Measurements from ENCODE around the gene BRPF3.
A peak's percentile ranks its signal among the peaks of the same experiment; 100 is the strongest.
"Not testable (repeated sequence)": the region's sequence is repeated elsewhere in the genome, so short reads cannot be mapped to it uniquely, and the experiment has no call there.

Gene BRPF3

DNA sequence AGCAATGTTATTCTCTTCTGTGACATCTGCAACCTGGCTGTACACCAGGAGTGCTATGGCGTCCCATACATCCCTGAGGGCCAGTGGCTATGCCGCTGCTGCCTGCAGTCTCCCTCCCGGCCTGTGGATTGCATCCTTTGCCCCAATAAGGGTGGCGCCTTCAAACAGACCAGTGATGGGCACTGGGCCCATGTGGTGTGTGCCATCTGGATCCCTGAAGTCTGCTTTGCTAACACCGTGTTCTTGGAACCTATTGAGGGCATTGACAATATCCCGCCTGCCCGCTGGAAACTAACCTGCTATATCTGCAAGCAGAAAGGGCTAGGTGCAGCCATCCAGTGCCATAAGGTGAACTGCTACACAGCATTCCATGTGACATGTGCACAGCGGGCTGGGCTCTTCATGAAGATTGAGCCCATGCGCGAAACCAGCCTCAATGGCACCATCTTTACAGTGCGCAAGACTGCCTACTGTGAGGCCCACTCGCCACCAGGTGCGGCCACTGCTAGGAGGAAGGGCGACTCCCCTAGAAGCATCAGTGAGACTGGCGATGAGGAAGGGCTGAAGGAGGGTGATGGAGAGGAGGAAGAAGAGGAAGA, 4.6 kb downstream of the BRPF3 start:
- no peak for DNase-seq

GRCh38 chr6:36201612-36202011, 5.1 kb downstream of the BRPF3 start:
- DNase-seq: no peak

DNA sequence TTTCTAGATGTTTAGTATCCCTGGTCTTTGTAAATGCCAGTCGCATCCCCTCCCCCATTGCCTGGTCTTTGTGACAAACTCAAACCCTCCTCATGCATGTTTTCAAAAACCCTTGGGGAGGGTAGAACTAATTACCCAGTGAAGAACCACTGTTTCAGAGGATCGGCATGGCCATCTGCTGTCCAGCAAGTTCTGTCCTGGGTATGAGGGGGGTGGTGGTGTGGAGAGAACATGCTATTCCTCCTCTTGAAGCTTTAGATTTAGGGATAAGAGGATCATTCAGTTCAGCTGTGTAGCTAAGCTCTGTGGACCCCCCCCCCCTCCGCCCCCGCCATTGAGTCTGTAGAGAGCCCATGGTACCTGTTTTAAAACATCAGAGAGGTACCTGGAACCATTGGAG, 5.6 kb downstream of the BRPF3 start:
- DNase-seq: no peak

GRCh38 chr6:36204068-36204753, 7.7 kb downstream of the BRPF3 start:
- no peak for DNase-seq

GRCh38 chr6:36207155-36207554, 10.6 kb downstream of the BRPF3 start:
- DNase-seq: no peak

- no peak for DNase-seq
These were observed 13.1 kb downstream of the BRPF3 start for GRCh38 chr6:36209606-36210005.

DNA sequence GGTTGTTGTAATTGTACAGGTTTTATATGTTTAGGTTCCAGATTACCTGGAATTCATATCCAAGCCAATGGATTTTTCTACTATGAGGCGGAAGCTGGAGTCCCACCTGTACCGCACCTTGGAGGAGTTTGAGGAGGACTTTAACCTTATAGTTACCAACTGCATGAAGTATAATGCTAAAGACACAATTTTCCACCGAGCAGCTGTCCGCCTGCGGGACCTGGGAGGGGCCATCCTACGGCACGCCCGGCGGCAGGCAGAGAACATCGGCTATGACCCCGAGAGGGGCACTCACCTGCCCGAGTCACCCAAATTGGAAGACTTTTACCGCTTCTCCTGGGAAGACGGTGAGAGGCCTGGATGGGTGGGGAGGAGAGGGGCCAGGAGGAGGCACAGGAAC, 13.6 kb downstream of the BRPF3 start:
- DNase-seq: no peak

DNA sequence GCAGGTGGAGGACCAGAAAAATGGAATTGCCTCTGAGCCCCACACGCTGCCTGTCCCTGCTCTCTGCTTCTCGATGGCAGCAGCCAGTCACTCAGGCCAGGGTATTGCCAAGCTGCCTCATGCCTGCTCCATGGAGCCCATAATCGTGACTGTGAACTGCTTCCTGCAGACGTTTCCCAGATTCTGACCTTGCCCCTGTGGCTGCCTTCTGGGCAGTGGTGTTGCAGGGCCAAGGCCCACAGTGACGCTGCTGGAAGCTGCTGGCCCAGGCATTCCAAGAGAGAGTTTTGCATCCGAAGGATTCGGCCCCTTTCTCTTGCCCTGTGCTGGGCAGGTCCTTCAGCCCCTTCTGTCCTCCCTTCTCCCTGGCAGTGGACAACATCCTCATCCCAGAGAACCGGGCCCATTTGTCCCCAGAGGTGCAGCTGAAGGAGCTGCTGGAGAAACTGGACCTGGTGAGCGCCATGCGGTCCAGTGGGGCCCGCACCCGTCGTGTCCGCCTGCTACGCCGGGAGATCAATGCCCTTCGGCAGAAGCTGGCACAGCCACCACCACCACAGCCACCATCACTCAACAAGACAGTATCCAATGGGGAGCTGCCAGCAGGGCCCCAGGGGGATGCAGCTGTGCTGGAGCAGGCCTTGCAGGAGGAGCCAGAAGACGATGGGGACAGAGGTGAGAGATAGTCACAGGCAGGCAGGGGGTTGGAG, 14.5 kb downstream of the BRPF3 start:
- no peak for DNase-seq

DNA sequence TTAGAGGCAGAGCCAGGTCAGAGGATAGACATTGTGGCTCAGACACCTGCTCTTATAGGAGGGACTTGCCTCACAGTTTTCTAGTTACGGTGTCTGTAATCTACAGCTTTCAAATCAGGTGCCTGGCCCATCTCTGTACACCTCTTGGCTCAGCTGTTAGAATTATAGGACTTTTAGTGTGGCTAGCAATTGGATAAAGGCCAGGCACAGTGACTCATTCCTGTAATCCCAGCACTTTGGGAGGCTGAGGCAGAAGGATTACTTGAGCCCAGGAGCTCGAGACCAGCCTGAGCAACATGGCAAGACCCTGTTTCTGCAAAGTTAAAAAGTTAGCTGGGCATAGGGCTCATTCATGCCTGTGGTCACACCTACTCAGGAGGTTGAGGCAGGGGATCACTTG, 20.0 kb downstream of the BRPF3 start:
- DNase-seq: no peak

DNA sequence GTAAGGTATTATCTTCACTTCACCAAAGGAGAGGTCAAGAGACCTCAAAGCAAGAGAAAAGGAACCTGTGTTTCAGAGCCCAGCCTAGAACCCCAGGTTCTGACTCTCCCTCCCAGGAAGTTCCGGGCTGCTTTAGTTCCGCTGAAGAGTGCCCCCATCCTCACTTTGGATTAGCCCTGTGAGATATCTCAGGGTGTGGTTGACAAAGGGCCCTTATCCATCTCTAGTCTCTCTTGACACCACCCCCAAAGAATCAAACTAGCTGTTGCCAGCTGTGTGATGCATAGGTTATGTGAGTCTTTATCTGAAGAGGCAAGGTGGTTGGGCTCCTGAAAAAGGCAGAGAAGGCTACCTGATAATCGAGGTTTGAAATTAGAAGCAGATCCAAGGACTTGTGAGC, 20.6 kb downstream of the BRPF3 start:
- no peak for DNase-seq

DNA sequence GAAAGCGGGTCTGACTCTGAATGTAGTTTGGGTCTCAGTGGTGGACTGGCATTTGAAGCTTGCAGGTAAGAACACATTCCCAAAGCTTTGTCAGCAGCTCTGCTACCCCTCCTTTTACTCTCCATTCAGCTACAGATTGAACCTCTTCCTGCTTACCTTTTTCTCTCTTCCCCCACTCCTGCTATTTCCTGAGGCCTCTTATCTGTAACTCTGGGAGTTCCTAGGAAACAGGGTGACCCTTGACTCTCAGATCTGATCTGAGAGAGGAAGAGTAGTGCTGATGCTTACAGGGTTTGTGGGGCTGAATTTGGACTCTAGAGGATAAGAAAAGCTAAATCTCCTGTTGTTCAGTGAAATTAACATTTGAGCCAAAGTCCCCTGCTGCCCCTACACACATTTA, 21.4 kb downstream of the BRPF3 start:
- DNase-seq: no peak

GRCh38 chr6:36218516-36218915, 22.0 kb downstream of the BRPF3 start:
- DNase-seq: not testable (repeated sequence)

DNA sequence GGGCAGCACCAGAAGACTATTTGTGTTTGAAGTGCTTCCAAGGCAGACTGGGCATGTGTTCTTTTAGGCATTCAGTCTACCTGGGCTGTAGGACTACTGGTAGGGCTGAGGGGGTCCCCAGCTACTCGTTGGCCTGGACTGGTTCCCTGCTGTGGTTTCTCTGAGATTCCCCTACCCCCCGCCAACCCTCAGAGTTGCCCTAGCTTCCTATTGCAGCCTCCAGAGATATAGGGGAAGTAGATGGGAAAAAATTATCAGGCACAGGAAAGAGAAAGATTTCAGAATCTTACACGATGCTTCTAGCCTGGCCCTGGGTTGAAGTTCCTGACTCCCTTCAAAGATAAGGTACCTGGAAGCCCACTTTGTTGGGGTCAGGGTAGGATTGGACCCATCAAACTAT, 22.5 kb downstream of the BRPF3 start:
- DNase-seq: peak; percentile 36 to 45

GRCh38 chr6:36220226-36220625, 23.7 kb downstream of the BRPF3 start:
- DNase-seq: no peak

DNA sequence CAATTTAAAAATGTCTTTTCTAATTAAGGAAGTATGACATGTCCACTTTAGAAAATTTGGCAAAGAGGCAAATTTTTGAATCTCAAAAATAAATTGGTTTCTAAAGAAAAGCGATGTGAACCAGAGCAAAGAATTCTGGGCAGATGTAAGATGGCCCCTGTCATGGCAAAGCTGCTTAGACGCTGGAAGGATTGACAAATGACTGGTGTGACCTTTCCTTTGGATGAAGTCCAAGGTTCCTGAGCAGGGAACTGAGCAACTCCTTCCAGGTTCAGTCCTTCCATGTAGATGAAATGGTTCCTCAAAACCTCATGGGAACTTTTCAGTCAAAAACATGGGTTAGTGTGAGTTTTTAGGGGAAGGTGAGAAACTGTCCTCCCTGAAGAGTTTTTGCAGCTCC, 25.1 kb downstream of the BRPF3 start:
- no peak for DNase-seq

- no peak for DNase-seq
These were observed 26.4 kb downstream of the BRPF3 start for GRCh38 chr6:36222924-36223323.

DNA sequence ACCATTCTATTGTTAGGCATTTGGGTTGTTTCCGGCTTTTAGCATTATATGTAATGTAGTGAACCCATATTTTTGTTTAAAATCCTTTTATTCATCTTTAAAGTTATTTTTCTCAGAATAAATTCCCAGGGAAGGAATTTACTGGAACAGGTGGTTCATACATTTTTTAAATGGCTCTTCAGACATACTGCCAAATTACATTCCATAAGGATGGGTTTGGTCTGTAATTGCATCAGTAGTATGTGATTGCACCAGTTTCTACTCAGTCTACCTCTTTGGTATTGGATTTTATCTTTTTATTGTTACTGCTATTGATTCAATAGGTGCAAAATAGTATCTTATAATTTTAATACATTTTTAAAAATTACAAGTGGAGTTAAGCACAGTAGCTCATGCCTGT, 27.2 kb downstream of the BRPF3 start:
- no peak for DNase-seq

DNA sequence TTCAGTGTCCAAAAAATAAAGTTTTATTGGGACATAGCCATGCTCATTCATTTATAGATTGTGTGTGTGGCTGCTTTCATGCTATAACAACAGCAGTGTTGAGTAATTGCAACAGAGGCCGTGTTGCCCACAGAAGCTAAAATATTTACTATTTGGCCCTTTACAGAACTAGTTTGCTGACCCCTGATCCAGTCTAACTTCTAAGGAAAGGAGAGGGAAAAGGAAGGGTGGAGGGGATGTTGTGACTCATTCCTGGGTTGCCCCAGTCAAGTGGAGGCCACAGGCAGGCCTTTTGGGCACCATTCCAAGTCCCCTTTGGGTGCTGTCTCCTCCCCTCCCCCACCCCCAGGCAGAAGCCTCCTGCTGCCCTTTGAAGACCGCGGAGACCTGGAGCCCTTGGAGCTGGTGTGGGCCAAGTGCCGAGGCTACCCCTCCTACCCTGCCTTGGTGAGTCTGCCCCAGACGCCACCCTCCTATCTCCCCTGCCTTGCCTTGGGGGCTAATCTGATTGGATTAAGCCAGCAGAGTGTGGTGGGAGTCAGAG, 28.4 kb downstream of the BRPF3 start:
- peak in 1 of 2 donors; percentile 31 for DNase-seq

DNA sequence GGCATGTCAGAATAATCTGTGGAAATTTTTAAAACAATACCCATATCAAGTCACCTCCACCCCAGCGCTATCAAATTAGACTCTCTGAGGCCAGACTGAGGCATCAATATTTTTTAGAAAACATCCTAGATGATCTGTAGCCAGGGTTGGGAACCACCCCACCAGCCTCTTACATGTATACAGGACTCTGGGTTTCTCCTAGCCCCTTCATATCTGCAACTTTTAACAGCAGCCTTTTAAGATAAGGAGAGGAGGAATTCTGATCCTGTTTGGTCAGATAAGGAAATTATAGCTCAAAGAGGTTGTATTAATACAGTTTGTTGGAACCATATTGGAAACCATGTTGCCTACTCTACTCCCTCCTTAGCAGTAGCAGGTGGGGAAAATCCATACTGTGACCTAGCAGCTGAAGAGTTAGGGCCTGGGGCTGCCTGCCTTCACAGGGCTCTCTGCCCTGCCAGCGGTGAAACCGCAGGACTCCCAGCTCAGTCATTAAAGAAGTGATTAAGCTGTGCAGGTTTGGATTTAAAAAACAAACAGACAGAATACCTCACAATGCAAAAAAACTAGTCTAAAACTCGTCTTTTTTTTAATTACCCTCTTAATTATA, 30.0 kb downstream of the BRPF3 start:
- no peak for DNase-seq

- no peak for DNase-seq
These were observed 31.1 kb downstream of the BRPF3 start for GRCh38 chr6:36227379-36228228.

DNA sequence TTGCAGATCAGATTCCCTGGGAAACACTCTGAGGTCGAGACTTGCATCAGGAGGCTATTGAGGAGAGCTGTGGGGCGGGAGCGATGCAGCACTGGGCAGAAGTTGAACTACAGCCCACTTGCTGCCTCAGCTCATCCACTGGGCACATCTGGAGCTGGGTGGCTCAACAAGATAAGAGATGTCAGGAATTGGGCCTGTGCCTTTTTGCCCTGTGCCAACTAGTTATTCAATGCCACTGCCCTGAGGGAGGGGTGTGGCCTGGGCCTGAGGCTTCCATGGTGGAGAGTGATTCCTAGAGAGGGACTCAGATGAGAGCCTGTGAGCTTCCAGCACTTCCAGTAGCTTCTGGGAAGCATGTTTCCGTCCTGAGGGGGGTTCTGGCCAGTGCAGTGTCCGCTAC, 32.7 kb downstream of the BRPF3 start:
- DNase-seq: no peak

- no peak for DNase-seq
These were observed 33.8 kb downstream of the BRPF3 start for GRCh38 chr6:36230371-36230770.

DNA sequence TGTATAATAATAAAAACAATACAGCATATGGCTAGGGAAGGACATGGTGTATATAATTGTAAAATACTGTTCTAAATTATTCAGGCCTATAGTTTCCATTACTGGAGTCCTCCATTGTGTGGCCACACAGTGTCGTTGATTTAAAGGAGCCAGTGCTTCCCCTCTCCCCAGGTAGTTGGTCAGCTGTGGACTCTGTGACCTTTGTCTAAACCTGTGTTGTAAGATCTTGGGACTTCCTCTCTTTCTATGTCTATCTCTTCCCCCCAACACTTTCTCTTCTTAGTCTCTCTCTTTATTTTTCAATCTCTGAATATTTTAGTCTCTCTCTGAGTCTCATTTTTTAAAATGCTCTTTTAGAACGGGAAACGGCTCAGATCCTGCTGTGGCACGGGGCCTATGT, 35.6 kb downstream of the BRPF3 start:
- no peak for DNase-seq
